ENCODE data around the gene SNHG17. TPM values are rescaled to one million over a fixed set of nuclear protein-coding genes. Genes with fewer than 3 reads are reported as not detected.

The SNHG17 gene
- total and polyA plus RNA-seq, 9 of the 15 experiments (the other 6 are each of a cell fraction or from before 2014, with no cell fraction given): 29.8 to 106 (median 57.7) TPM

DNA sequence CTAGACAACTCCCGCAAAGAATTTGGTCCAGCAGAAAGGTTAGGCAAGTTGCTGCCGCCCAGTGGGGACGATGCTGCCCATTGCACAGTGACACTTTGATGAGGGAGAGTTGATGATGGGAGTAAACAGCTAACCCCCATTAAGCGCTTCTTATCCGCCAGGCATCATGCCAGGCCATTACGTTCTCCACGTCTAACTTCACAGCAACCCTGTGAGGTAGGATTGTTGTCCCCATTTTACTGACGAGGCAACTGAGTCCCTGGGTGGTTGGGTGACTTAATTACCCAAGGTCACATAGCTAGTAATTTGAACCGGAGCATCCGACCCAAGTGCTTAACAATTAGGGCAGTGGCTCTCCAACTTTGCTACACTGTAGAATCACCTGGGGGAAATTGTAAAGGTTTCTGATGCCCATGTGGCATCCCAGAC is 38.3 kb upstream of the SNHG17 start (continued):
- TF ChIP-seq, protein P1, sequence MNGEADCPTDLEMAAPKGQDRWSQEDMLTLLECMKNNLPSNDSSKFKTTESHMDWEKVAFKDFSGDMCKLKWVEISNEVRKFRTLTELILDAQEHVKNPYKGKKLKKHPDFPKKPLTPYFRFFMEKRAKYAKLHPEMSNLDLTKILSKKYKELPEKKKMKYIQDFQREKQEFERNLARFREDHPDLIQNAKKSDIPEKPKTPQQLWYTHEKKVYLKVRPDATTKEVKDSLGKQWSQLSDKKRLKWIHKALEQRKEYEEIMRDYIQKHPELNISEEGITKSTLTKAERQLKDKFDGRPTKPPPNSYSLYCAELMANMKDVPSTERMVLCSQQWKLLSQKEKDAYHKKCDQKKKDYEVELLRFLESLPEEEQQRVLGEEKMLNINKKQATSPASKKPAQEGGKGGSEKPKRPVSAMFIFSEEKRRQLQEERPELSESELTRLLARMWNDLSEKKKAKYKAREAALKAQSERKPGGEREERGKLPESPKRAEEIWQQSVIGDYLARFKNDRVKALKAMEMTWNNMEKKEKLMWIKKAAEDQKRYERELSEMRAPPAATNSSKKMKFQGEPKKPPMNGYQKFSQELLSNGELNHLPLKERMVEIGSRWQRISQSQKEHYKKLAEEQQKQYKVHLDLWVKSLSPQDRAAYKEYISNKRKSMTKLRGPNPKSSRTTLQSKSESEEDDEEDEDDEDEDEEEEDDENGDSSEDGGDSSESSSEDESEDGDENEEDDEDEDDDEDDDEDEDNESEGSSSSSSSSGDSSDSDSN (IDR thresholded peaks at IDR 0.05; ENCODE audit: borderline replicate concordance in 1 of 2, low read depth in 2 of 2, low read length in 2 of 2): no peak
- no peak for TF ChIP-seq ZNF121 (CRISPR knock-in tag; conservative IDR thresholded peaks at IDR 0.05)
- TF ChIP-seq RBM25 (IDR thresholded peaks at IDR 0.05; ENCODE audit: low read depth, low read length, severe bottlenecking): peak; percentile 69
- TF ChIP-seq, protein P2, sequence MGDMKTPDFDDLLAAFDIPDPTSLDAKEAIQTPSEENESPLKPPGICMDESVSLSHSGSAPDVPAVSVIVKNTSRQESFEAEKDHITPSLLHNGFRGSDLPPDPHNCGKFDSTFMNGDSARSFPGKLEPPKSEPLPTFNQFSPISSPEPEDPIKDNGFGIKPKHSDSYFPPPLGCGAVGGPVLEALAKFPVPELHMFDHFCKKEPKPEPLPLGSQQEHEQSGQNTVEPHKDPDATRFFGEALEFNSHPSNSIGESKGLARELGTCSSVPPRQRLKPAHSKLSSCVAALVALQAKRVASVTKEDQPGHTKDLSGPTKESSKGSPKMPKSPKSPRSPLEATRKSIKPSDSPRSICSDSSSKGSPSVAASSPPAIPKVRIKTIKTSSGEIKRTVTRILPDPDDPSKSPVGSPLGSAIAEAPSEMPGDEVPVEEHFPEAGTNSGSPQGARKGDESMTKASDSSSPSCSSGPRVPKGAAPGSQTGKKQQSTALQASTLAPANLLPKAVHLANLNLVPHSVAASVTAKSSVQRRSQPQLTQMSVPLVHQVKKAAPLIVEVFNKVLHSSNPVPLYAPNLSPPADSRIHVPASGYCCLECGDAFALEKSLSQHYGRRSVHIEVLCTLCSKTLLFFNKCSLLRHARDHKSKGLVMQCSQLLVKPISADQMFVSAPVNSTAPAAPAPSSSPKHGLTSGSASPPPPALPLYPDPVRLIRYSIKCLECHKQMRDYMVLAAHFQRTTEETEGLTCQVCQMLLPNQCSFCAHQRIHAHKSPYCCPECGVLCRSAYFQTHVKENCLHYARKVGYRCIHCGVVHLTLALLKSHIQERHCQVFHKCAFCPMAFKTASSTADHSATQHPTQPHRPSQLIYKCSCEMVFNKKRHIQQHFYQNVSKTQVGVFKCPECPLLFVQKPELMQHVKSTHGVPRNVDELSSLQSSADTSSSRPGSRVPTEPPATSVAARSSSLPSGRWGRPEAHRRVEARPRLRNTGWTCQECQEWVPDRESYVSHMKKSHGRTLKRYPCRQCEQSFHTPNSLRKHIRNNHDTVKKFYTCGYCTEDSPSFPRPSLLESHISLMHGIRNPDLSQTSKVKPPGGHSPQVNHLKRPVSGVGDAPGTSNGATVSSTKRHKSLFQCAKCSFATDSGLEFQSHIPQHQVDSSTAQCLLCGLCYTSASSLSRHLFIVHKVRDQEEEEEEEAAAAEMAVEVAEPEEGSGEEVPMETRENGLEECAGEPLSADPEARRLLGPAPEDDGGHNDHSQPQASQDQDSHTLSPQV (IDR thresholded peaks at IDR 0.05): no peak
- TF ChIP-seq, protein P3, sequence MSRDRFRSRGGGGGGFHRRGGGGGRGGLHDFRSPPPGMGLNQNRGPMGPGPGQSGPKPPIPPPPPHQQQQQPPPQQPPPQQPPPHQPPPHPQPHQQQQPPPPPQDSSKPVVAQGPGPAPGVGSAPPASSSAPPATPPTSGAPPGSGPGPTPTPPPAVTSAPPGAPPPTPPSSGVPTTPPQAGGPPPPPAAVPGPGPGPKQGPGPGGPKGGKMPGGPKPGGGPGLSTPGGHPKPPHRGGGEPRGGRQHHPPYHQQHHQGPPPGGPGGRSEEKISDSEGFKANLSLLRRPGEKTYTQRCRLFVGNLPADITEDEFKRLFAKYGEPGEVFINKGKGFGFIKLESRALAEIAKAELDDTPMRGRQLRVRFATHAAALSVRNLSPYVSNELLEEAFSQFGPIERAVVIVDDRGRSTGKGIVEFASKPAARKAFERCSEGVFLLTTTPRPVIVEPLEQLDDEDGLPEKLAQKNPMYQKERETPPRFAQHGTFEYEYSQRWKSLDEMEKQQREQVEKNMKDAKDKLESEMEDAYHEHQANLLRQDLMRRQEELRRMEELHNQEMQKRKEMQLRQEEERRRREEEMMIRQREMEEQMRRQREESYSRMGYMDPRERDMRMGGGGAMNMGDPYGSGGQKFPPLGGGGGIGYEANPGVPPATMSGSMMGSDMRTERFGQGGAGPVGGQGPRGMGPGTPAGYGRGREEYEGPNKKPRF (IDR thresholded peaks at IDR 0.05; ENCODE audit: low read depth, low read length): no peak
- TF ChIP-seq HDAC3 (IDR thresholded peaks at IDR 0.05; ENCODE audit: borderline replicate concordance, partially characterized antibody): no peak
- TF ChIP-seq RAD21 (CRISPR knock-in tag; conservative IDR thresholded peaks at IDR 0.05 in 1 of 2, IDR thresholded peaks at IDR 0.05 in 1 of 2): peak; percentile 36 to 48; a peak in 3 of 4 replicates
- TF ChIP-seq SRSF3 (IDR thresholded peaks at IDR 0.05; ENCODE audit: insufficient read depth, low read length): no peak
- no peak for TF ChIP-seq MXI1 (IDR thresholded peaks at IDR 0.05; ENCODE audit: low read depth, low read length)
- peak; percentile 85 for TF ChIP-seq ESRRA (IDR thresholded peaks at IDR 0.05; ENCODE audit: borderline replicate concordance, low read depth)

All from K562 (cell line).